H1 (cell line): Measurements from ENCODE around the gene CAPN3. TPM values are rescaled to one million over a fixed set of nuclear protein-coding genes. Genes with fewer than 3 reads are reported as not detected.
A peak's percentile ranks its signal among the peaks of the same experiment; 100 is the strongest.

ENCODE experiments used
- CTCF ChIA-PET: fragments of 300-600 bp; sonication (Branson Sonifier 250); formaldehyde crosslinking; loops from one replicate; lab custom pipeline; 2021; ENCODE audit not compliant: partially characterized antibody; lab: Charles Lee
- POLR2A ChIA-PET: fragments of 300-600 bp; sonication (Branson Sonifier 250); formaldehyde crosslinking; loops from one replicate; lab custom pipeline; 2021; ENCODE audit warnings: inconsistent platforms; ENCODE audit not compliant: partially characterized antibody; lab: Charles Lee
- DNase-seq, 2 experiments: peaks; one replicate each; pipeline versions ENCODE4 v3.0.0 to v3.0.0-alpha.2; 2010 to 2022; ENCODE audit warnings: low spot score in 2 of 2, low read depth in 1 of 2, mixed read lengths in 1 of 2
- FAIRE-seq: peaks from 2 replicates; lab custom pipeline; 2011; peaks lifted over from hg19 to GRCh38; lab: Jason Lieb, UNC
- H2AFZ ChIP-seq: 2 replicates; pipeline ENCODE4 v1.8.1; 2012; ENCODE audit warnings: low read length, inconsistent platforms
- H2AK5ac ChIP-seq: 2 replicates; pipeline ENCODE4 v1.6.1; 2013; ENCODE audit warnings: low read depth, low read length
- H2BK120ac ChIP-seq: replicated peaks from 2 replicates; pipeline ENCODE3; 2013; ENCODE audit warnings: low read depth, low read length, inconsistent platforms
- H2BK12ac ChIP-seq: 2 replicates; pipeline ENCODE4 v1.6.1; 2013; ENCODE audit warnings: low read depth, low read length
- H2BK15ac ChIP-seq: 2 replicates; pipeline ENCODE4 v1.6.1; 2013; ENCODE audit warnings: low read length
- H2BK20ac ChIP-seq: 2 replicates; pipeline ENCODE4 v1.6.1; 2013; ENCODE audit warnings: low read length
- H2BK5ac ChIP-seq: 2 replicates; pipeline ENCODE4 v1.6.1; 2013; ENCODE audit warnings: low read depth, low read length
- H3K14ac ChIP-seq: 2 replicates; pipeline ENCODE4 v1.6.1; 2013; ENCODE audit warnings: inconsistent platforms; ENCODE audit not compliant: insufficient read length
- H3K18ac ChIP-seq: 2 replicates; pipeline ENCODE4 v1.6.1; 2013; ENCODE audit warnings: low read length; ENCODE audit errors: extremely low read depth
- H3K23ac ChIP-seq: 2 replicates; pipeline ENCODE4 v1.6.1; 2013; ENCODE audit warnings: inconsistent platforms; ENCODE audit not compliant: insufficient read length
- H3K23me2 ChIP-seq: 2 replicates; pipeline ENCODE4 v1.6.1; 2013; ENCODE audit warnings: low read depth, low read length
- H3K27ac ChIP-seq: 2 replicates; pipeline ENCODE4 v1.6.1; 2011; ENCODE audit warnings: low read depth, low read length, inconsistent platforms
- H3K27me3 ChIP-seq, 4 experiments: replicated peaks in 1 of 4; 1 replicate in 1 of 4; 2 replicates in 3 of 4; pipeline versions ENCODE4 v1.6.1 to v1.8.1; 2011 to 2013; ENCODE audit warnings: low read length in 3 of 4, mild to moderate bottlenecking in 3 of 4, inconsistent platforms in 2 of 4, mixed read lengths in 2 of 4, moderate library complexity in 1 of 4; ENCODE audit not compliant: control insufficient read depth in 3 of 4, insufficient read depth in 3 of 4; ENCODE audit errors: extremely low read depth in 1 of 4
- H3K36me3 ChIP-seq, 4 experiments: 2 replicates each; pipeline versions ENCODE4 v1.6.1 to v1.8.1; 2011 to 2013; ENCODE audit warnings: mild to moderate bottlenecking in 4 of 4, low read length in 3 of 4, moderate library complexity in 2 of 4, control low read depth in 1 of 4, inconsistent platforms in 1 of 4; ENCODE audit not compliant: insufficient read depth in 4 of 4, control insufficient read depth in 2 of 4
- H3K4ac ChIP-seq: replicated peaks from 2 replicates; pipeline ENCODE3; 2013; ENCODE audit warnings: low read length, low read depth, mixed read lengths, inconsistent platforms; ENCODE audit not compliant: insufficient read length
- H3K4me1 ChIP-seq, 4 experiments: replicated peaks in 1 of 4; 1 replicate in 1 of 4; 2 replicates in 3 of 4; pipeline versions ENCODE4 v1.6.1 to v1.8.1; 2011 to 2013; ENCODE audit warnings: low read length in 3 of 4, inconsistent platforms in 2 of 4, mixed read lengths in 1 of 4; ENCODE audit not compliant: insufficient read depth in 4 of 4, control insufficient read depth in 3 of 4
- H3K4me2 ChIP-seq, 2 experiments: 2 replicates each; pipeline versions ENCODE4 v1.6.1 to v1.8.1; 2011 to 2013; ENCODE audit warnings: low read depth in 2 of 2, low read length in 2 of 2, control low read depth in 1 of 2, inconsistent platforms in 1 of 2, mild to moderate bottlenecking in 1 of 2; ENCODE audit not compliant: insufficient read depth in 1 of 2
- H3K4me3 ChIP-seq, 4 experiments: fragments of 200-600, 300-600 bp in 1 of 4; sonication (generic), shearing (Covaris generic), sonication (Bioruptor Twin) in 1 of 4; 2 replicates each; pipeline versions ENCODE4 v1.5.1 to v1.8.1; 2011 to 2016; ENCODE audit warnings: low read length in 4 of 4, low read depth in 3 of 4, control low read depth in 2 of 4, inconsistent platforms in 2 of 4, mild to moderate bottlenecking in 2 of 4, mixed read lengths in 1 of 4, moderate library complexity in 1 of 4; ENCODE audit not compliant: insufficient read depth in 2 of 4; ENCODE audit errors: extremely low read depth in 1 of 4
- H3K56ac ChIP-seq: replicated peaks from 2 replicates; pipeline ENCODE3; 2013; ENCODE audit warnings: low read depth, mild to moderate bottlenecking, mixed read lengths, low read length, inconsistent platforms; ENCODE audit not compliant: insufficient read length
- H3K79me1 ChIP-seq: 2 replicates; pipeline ENCODE4 v1.6.1; 2013; ENCODE audit warnings: low read depth, low read length, control low read depth
- H3K79me2 ChIP-seq, 2 experiments: 2 replicates each; pipeline versions ENCODE4 v1.6.1 to v1.8.1; 2012 to 2013; ENCODE audit warnings: low read length in 2 of 2, mild to moderate bottlenecking in 2 of 2, inconsistent platforms in 1 of 2; ENCODE audit not compliant: insufficient read depth in 2 of 2, control insufficient read depth in 1 of 2
- H3K9ac ChIP-seq, 4 experiments: replicated peaks in 1 of 4; 1 replicate in 1 of 4; 2 replicates in 3 of 4; pipeline versions ENCODE4 v1.6.1 to v1.8.1; 2011 to 2013; ENCODE audit warnings: low read depth in 3 of 4, low read length in 3 of 4, control low read depth in 2 of 4, mild to moderate bottlenecking in 2 of 4, moderate library complexity in 2 of 4, inconsistent platforms in 1 of 4; ENCODE audit errors: extremely low read depth in 1 of 4
- H3K9me3 ChIP-seq, 2 experiments: 2 replicates each; pipeline versions ENCODE4 v1.6.1 to v1.8.1; 2012 to 2013; ENCODE audit warnings: mild to moderate bottlenecking in 2 of 2, moderate library complexity in 2 of 2, control low read depth in 1 of 2, inconsistent platforms in 1 of 2, low read depth in 1 of 2, low read length in 1 of 2, mixed read lengths in 1 of 2; ENCODE audit not compliant: insufficient read depth in 2 of 2
- H4K20me1 ChIP-seq, 2 experiments: replicated peaks in 1 of 2; 2 replicates each; pipeline versions ENCODE3 to v1.8.1; 2011 to 2013; ENCODE audit warnings: inconsistent platforms in 2 of 2, low read length in 2 of 2, mild to moderate bottlenecking in 1 of 2; ENCODE audit not compliant: insufficient read depth in 2 of 2, control insufficient read depth in 1 of 2
- H4K5ac ChIP-seq: 2 replicates; pipeline ENCODE4 v1.6.1; 2013; ENCODE audit warnings: low read length, low read depth, mixed read lengths, inconsistent platforms; ENCODE audit not compliant: insufficient read length
- H4K8ac ChIP-seq: 2 replicates; pipeline ENCODE4 v1.8.0; 2013; ENCODE audit warnings: mild to moderate bottlenecking, moderate library complexity, low read length, inconsistent platforms; ENCODE audit not compliant: insufficient read depth; ENCODE audit errors: extremely low read depth
- H4K91ac ChIP-seq: replicated peaks from 2 replicates; pipeline ENCODE3; 2013; ENCODE audit warnings: low read length, mixed read lengths, inconsistent platforms; ENCODE audit not compliant: insufficient read length
- BACH1 ChIP-seq: IDR thresholded peaks from 2 replicates; pipeline ENCODE4 v1.6.1; 2012; ENCODE audit warnings: low read length, improper control_type of control experiment
- CTBP2 ChIP-seq: IDR thresholded peaks from 2 replicates; pipeline ENCODE4 v1.7.0; 2011; ENCODE audit warnings: borderline replicate concordance, mild to moderate bottlenecking, moderate library complexity, mixed read lengths, low read length; ENCODE audit not compliant: insufficient read depth, insufficient read length
- HDAC2 ChIP-seq, 2 experiments: fragments of 300-600 bp in 1 of 2; sonication (generic) in 1 of 2; IDR thresholded peaks; 2 replicates each; pipeline ENCODE4 v1.6.1; 2011 to 2012; ENCODE audit warnings: low read depth in 2 of 2, low read length in 2 of 2, mild to moderate bottlenecking in 2 of 2, moderate library complexity in 2 of 2, borderline replicate concordance in 1 of 2, inconsistent platforms in 1 of 2
- KDM4A ChIP-seq: IDR thresholded peaks from one replicate; pipeline ENCODE4 v1.7.1; 2012; ENCODE audit warnings: low read depth, mild to moderate bottlenecking, moderate library complexity, low read length, inconsistent platforms; ENCODE audit not compliant: severe bottlenecking
- POLR2A ChIP-seq, 2 experiments: IDR thresholded peaks; 1 replicate in 1 of 2; 2 replicates in 1 of 2; pipeline ENCODE4 v1.6.1; 2011; ENCODE audit warnings: low read depth in 2 of 2, low read length in 2 of 2, mild to moderate bottlenecking in 2 of 2; ENCODE audit errors: control extremely low read depth in 1 of 2
- SIN3A ChIP-seq, 2 experiments: IDR thresholded peaks in 1 of 2; conservative IDR thresholded peaks in 1 of 2; 2 replicates each; pipeline ENCODE4 v1.6.1; 2011 to 2012; ENCODE audit warnings: low read length in 2 of 2, improper control_type of control experiment in 1 of 2, low read depth in 1 of 2, mild to moderate bottlenecking in 1 of 2
- WGBS, 2 experiments: shearing (Covaris generic) in 1 of 2; methylation state at CpG; one replicate each; pipeline versions ENCODE4 v1.1.6 to v1.1.7; 2013 to 2015; ENCODE audit warnings: low lambda C conversion rate in 2 of 2, mixed read lengths in 2 of 2, inconsistent platforms in 1 of 2, low coverage in 1 of 2, missing lambda C conversion rate in 1 of 2; ENCODE audit not compliant: insufficient replicate concordance in 2 of 2, insufficient coverage in 1 of 2, insufficient read length in 1 of 2; ENCODE audit errors: extremely low coverage in 1 of 2, missing lambda C conversion rate in 1 of 2; 5-methylcytosine and 5-hydroxymethylcytosine counted together
- polyA plus RNA-seq, 7 experiments: library from polyadenylated mRNA; depleted of rRNA in 3 of 7; stranded (reverse) in 5 of 7; unstranded in 2 of 7; fragments of >200 nt in 5 of 7; fragments of 200-250 nt in 2 of 7; gene quantifications; 1 replicate in 5 of 7; 2 replicates in 1 of 7; 4 replicates in 1 of 7; pipeline versions ENCODE4 v1.2.1 to v1.2.3, GENCODE V29; 2011 to 2013; ENCODE audit warnings: missing spikeins in 2 of 7, mixed read lengths in 2 of 7
- total RNA-seq: library from RNA; stranded (reverse); fragmentation: NEBNext Ultra II Directional; extraction: Animal tissue kit (Norgen Biotek cat#: 25700); gene quantifications from 2 replicates; pipeline ENCODE4 v1.2.1, GENCODE V29; 2021
- TF ChIP-seq, protein P1 (sequence below): IDR thresholded peaks from 2 replicates; pipeline ENCODE4 v1.6.1; 2012; ENCODE audit warnings: low read length, inconsistent platforms

Gene CAPN3
- total and polyA plus RNA-seq, 2 of the 8 experiments (the other 6 are each of a cell fraction or from before 2014, with no cell fraction given): 0.80 to 2.1 TPM

- no peaks in the 10 kb centered on the region for H3K27me3 ChIP-seq
- DNase-seq (peak; percentile 78 to 82), FAIRE-seq (peak; percentile 99)
- H3K9me3 ChIP-seq: no peaks in the 10 kb centered on the region
- no peaks in the 10 kb centered on the region for H3K79me2 ChIP-seq
- H4K8ac ChIP-seq: no peak overlapping the region
- no peak overlapping the region for H3K23ac ChIP-seq
- no peak overlapping the region; the same call in 1 of the 2 replicates for H2BK20ac ChIP-seq
- no peaks in the 10 kb centered on the region for H3K36me3 ChIP-seq
- peak overlapping the region; percentile 81 for H3K27ac ChIP-seq
- peak overlapping the region; percentile 68 for H2BK120ac ChIP-seq
- peak overlapping the region in 2 of 4 experiments; percentile 3 to 36; a peak in 3 of 8 replicates for H3K4me3 ChIP-seq
- H3K14ac ChIP-seq: no peak overlapping the region
- no peaks in the 10 kb centered on the region for H3K79me1 ChIP-seq
- H4K5ac ChIP-seq: peak overlapping the region; percentile 49
- H4K91ac ChIP-seq: peak overlapping the region; percentile 6
- peak overlapping the region; percentile 24 to 50 for H3K4me2 ChIP-seq
- CTCF ChIA-PET: interaction anchor here (1.1 to 2.1 kb wide), 2 partner anchors 9 to 14 kb away, joined by 5 to 8 read pairs; no protein-coding TSS in a partner anchor
- H2BK15ac ChIP-seq: no peak overlapping the region
- H3K23me2 ChIP-seq: no peaks in the 10 kb centered on the region
- H3K4ac ChIP-seq: no peak overlapping the region
- H2BK12ac ChIP-seq: peak overlapping the region; percentile 73; the same call in 1 of the 2 replicates
- H2AK5ac ChIP-seq: no peak overlapping the region
- POLR2A ChIA-PET: interaction anchor here (0.6 to 1.0 kb wide), 3 partner anchors 33 to 248 kb away, joined by 3 read pairs; partner anchors contain the start of gene ZNF106
- H3K4me1 ChIP-seq: peaks cover 0 to 8% (median 3%) of the 10 kb centered on the region in 4 experiments; a peak in 4 of 7 replicates
- H4K20me1 ChIP-seq: no peaks in the 10 kb centered on the region
- H3K56ac ChIP-seq: no peak overlapping the region
- H3K18ac ChIP-seq: 0 out of 2 replicates have a peak overlapping the region, but pooled peaks have one; percentile 44
- H3K9ac ChIP-seq: peak overlapping the region in 1 of 4 experiments; percentile 10; a peak in 2 of 7 replicates
- WGBS, 2 experiments: 37% methylated on average over 8 of the region's 8 CpGs; no CpG with 5 or more reads in 1 of the 2 experiments
- no peak overlapping the region for H2AFZ ChIP-seq
- peak overlapping the region; percentile 77; the same call in 1 of the 2 replicates for H2BK5ac ChIP-seq
- TF ChIP-seq CTBP2 (no peak), POLR2A (IDR thresholded peaks at IDR 0.05; ENCODE audit: control extremely low read depth in 1 of 2, low read depth in 2 of 2, low read length in 2 of 2) (peak in 1 of 2 experiments; percentile 50; a peak in 1 of 3 replicates), KDM4A (no peak), SIN3A (conservative IDR thresholded peaks at IDR 0.05 in 1 of 2, IDR thresholded peaks at IDR 0.05 in 1 of 2; ENCODE audit: low read depth in 1 of 2, low read length in 2 of 2) (peak; percentile 73 to 95; a peak in 2 of 4 replicates), HDAC2 (IDR thresholded peaks at IDR 0.05; ENCODE audit: borderline replicate concordance in 1 of 2, low read depth in 2 of 2, low read length in 2 of 2) (0 out of 4 replicates have a peak, but pooled peaks of 1 of the 2 experiments have one; percentile 31), BACH1 (no peak)
- TF ChIP-seq, protein P1, sequence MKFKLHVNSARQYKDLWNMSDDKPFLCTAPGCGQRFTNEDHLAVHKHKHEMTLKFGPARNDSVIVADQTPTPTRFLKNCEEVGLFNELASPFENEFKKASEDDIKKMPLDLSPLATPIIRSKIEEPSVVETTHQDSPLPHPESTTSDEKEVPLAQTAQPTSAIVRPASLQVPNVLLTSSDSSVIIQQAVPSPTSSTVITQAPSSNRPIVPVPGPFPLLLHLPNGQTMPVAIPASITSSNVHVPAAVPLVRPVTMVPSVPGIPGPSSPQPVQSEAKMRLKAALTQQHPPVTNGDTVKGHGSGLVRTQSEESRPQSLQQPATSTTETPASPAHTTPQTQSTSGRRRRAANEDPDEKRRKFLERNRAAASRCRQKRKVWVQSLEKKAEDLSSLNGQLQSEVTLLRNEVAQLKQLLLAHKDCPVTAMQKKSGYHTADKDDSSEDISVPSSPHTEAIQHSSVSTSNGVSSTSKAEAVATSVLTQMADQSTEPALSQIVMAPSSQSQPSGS: no peak
These were observed 98.4 kb downstream of the CAPN3 start for GRCh38 chr15:42457445-42458442.
